Activated naive CD4-positive, alpha-beta T cell treated with anti-CD3 and anti-CD28 coated beads, Interleukin-2, amount 50 U/mL, for 24 hours (primary cell): Measurements from ENCODE around the gene SLC25A23.
"Not testable (repeated sequence)": the region's sequence is repeated elsewhere in the genome, so short reads cannot be mapped to it uniquely, and the experiment has no call there.

ENCODE experiments used
- H3K27ac Mint-ChIP-seq: one replicate; pipeline ENCODE4 v1.8.0; 2021; ENCODE audit warnings: mild to moderate bottlenecking, mixed read lengths
- H3K27me3 Mint-ChIP-seq: one replicate; pipeline ENCODE4 v1.8.0; 2021; ENCODE audit warnings: mixed read lengths
- H3K36me3 Mint-ChIP-seq: one replicate; pipeline ENCODE4 v1.8.0; 2021; ENCODE audit warnings: mixed read lengths
- H3K4me1 Mint-ChIP-seq: one replicate; pipeline ENCODE4 v1.8.0; 2021; ENCODE audit warnings: mixed read lengths
- H3K4me3 Mint-ChIP-seq: one replicate; pipeline ENCODE4 v1.8.0; 2021; ENCODE audit warnings: mild to moderate bottlenecking, mixed read lengths
- H3K9me3 Mint-ChIP-seq: one replicate; pipeline ENCODE4 v1.8.0; 2021; ENCODE audit warnings: mixed read lengths

Gene SLC25A23

GRCh38 chr19:6451583-6452222, 7.9 kb downstream of the SLC25A23 start:
- H3K36me3 Mint-ChIP-seq: peaks cover 24% of the 10 kb centered on the region
- no peaks in the 10 kb centered on the region for H3K27me3 Mint-ChIP-seq
- no peaks in the 10 kb centered on the region for H3K4me1 Mint-ChIP-seq
- no peaks in the 10 kb centered on the region for H3K9me3 Mint-ChIP-seq
- no peak overlapping the region for H3K27ac Mint-ChIP-seq
- no peak overlapping the region for H3K4me3 Mint-ChIP-seq

- H3K4me3 Mint-ChIP-seq: no peak overlapping the region
These were observed 9.4 kb downstream of the SLC25A23 start for GRCh38 chr19:6450166-6450565.

GRCh38 chr19:6448045-6448444, 11.5 kb downstream of the SLC25A23 start:
- no peak overlapping the region for H3K4me3 Mint-ChIP-seq
- no peaks in the 10 kb centered on the region for H3K9me3 Mint-ChIP-seq
- no peak overlapping the region for H3K27ac Mint-ChIP-seq
- H3K27me3 Mint-ChIP-seq: no peaks in the 10 kb centered on the region
- peaks cover 14% of the 10 kb centered on the region for H3K36me3 Mint-ChIP-seq
- H3K4me1 Mint-ChIP-seq: no peaks in the 10 kb centered on the region

More at GRCh38 chr19:6450166-6450565, 9.4 kb downstream of the SLC25A23 start:
- Mint-ChIP-seq H3K9me3 (no peaks in the 10 kb centered on the region), H3K27me3 (no peaks in the 10 kb centered on the region), H3K36me3 (peaks cover 26% of the 10 kb centered on the region), H3K27ac (no peak overlapping the region), H3K4me1 (no peaks in the 10 kb centered on the region)

GRCh38 chr19:6446452-6446851, 13.1 kb downstream of the SLC25A23 start:
- Mint-ChIP-seq H3K4me1 (no peaks in the 10 kb centered on the region), H3K27ac (no peak overlapping the region), H3K27me3 (no peaks in the 10 kb centered on the region), H3K4me3 (no peak overlapping the region), H3K36me3 (peaks cover 10% of the 10 kb centered on the region), H3K9me3 (no peaks in the 10 kb centered on the region)

GRCh38 chr19:6443986-6444385, 15.6 kb downstream of the SLC25A23 start:
- Mint-ChIP-seq H3K27me3 (no peaks in the 10 kb centered on the region), H3K4me1 (no peaks in the 10 kb centered on the region), H3K27ac (no peak overlapping the region), H3K36me3 (peaks cover 12% of the 10 kb centered on the region), H3K4me3 (no peak overlapping the region), H3K9me3 (no peaks in the 10 kb centered on the region)

- H3K27me3 Mint-ChIP-seq: no peaks in the 10 kb centered on the region
- H3K36me3 Mint-ChIP-seq: peaks cover 12% of the 10 kb centered on the region
- H3K4me1 Mint-ChIP-seq: no peaks in the 10 kb centered on the region
- H3K9me3 Mint-ChIP-seq: no peaks in the 10 kb centered on the region
- no peak overlapping the region for H3K27ac Mint-ChIP-seq
- H3K4me3 Mint-ChIP-seq: no peak overlapping the region
These were observed 17.4 kb downstream of the SLC25A23 start for GRCh38 chr19:6442087-6442688.

- Mint-ChIP-seq H3K36me3 (peaks cover 6% of the 10 kb centered on the region), H3K27me3 (no peaks in the 10 kb centered on the region), H3K27ac (no peak overlapping the region), H3K9me3 (no peaks in the 10 kb centered on the region), H3K4me1 (no peaks in the 10 kb centered on the region), H3K4me3 (no peak overlapping the region)
These were observed 18.7 kb downstream of the SLC25A23 start for GRCh38 chr19:6440905-6441304.

GRCh38 chr19:6439743-6440142, 19.8 kb downstream of the SLC25A23 start:
- Mint-ChIP-seq H3K4me1 (no peaks in the 10 kb centered on the region), H3K36me3 (peaks cover 2% of the 10 kb centered on the region), H3K9me3 (no peaks in the 10 kb centered on the region), H3K27me3 (no peaks in the 10 kb centered on the region), H3K4me3 (no peak overlapping the region), H3K27ac (no peak overlapping the region)

- H3K4me1 Mint-ChIP-seq: peaks cover 4% of the 10 kb centered on the region
- H3K36me3 Mint-ChIP-seq: peaks cover 2% of the 10 kb centered on the region
- H3K4me3 Mint-ChIP-seq: no peak within 1 kb of the TSS
- no peaks in the 10 kb centered on the region for H3K27me3 Mint-ChIP-seq
- H3K9me3 Mint-ChIP-seq: no peaks in the 10 kb centered on the region
- no peak within 1 kb of the TSS for H3K27ac Mint-ChIP-seq
These were observed 25.9 kb downstream of the SLC25A23 start, which contains the start of gene SLC25A41 for GRCh38 chr19:6433663-6434062. TSS of gene SLC25A41 (minus strand) at chr19:6433763. CDS start at chr19:6433693, 70 bp downstream.

- H3K27me3 Mint-ChIP-seq: no peaks in the 10 kb centered on the region
- no peak overlapping the region for H3K27ac Mint-ChIP-seq
- H3K36me3 Mint-ChIP-seq: peaks cover 2% of the 10 kb centered on the region
- no peak overlapping the region for H3K4me3 Mint-ChIP-seq
- H3K9me3 Mint-ChIP-seq: no peaks in the 10 kb centered on the region
- H3K4me1 Mint-ChIP-seq: peaks cover 4% of the 10 kb centered on the region
These were observed 26.4 kb downstream of the SLC25A23 start for GRCh38 chr19:6433165-6433564.

GRCh38 chr19:6431891-6432290, 27.7 kb downstream of the SLC25A23 start:
- H3K4me3 Mint-ChIP-seq: no peak overlapping the region
- peaks cover 2% of the 10 kb centered on the region for H3K36me3 Mint-ChIP-seq
- no peaks in the 10 kb centered on the region for H3K27me3 Mint-ChIP-seq
- no peaks in the 10 kb centered on the region for H3K9me3 Mint-ChIP-seq
- H3K27ac Mint-ChIP-seq: no peak overlapping the region
- peaks cover 4% of the 10 kb centered on the region for H3K4me1 Mint-ChIP-seq

GRCh38 chr19:6429419-6430221, 30.0 kb downstream of the SLC25A23 start:
- Mint-ChIP-seq H3K9me3 (no peaks in the 10 kb centered on the region), H3K4me1 (peaks cover 12% of the 10 kb centered on the region), H3K36me3 (peaks cover 2% of the 10 kb centered on the region), H3K4me3 (peak overlapping the region; percentile 55), H3K27ac (no peak overlapping the region), H3K27me3 (no peaks in the 10 kb centered on the region)

GRCh38 chr19:6428692-6429418, 30.7 kb downstream of the SLC25A23 start:
- H3K4me1 Mint-ChIP-seq: peaks cover 12% of the 10 kb centered on the region
- H3K27me3 Mint-ChIP-seq, H3K9me3 Mint-ChIP-seq, H3K27ac Mint-ChIP-seq, H3K36me3 Mint-ChIP-seq, H3K4me3 Mint-ChIP-seq: not testable (repeated sequence)

GRCh38 chr19:6427131-6427530, 32.5 kb downstream of the SLC25A23 start:
- no peaks in the 10 kb centered on the region for H3K9me3 Mint-ChIP-seq
- H3K36me3 Mint-ChIP-seq: peaks cover 4% of the 10 kb centered on the region
- H3K27me3 Mint-ChIP-seq: no peaks in the 10 kb centered on the region
- H3K4me3 Mint-ChIP-seq: no peak overlapping the region
- H3K27ac Mint-ChIP-seq: no peak overlapping the region
- peaks cover 26% of the 10 kb centered on the region for H3K4me1 Mint-ChIP-seq

GRCh38 chr19:6425732-6426620, 33.6 kb downstream of the SLC25A23 start:
- no peaks in the 10 kb centered on the region for H3K9me3 Mint-ChIP-seq
- H3K27me3 Mint-ChIP-seq: no peaks in the 10 kb centered on the region
- H3K27ac Mint-ChIP-seq: peak overlapping the region; percentile 94
- peaks cover 2% of the 10 kb centered on the region for H3K36me3 Mint-ChIP-seq
- peaks cover 35% of the 10 kb centered on the region for H3K4me1 Mint-ChIP-seq
- H3K4me3 Mint-ChIP-seq: peak overlapping the region; percentile 65
